Neuronal stem cell (in vitro differentiated cells): ENCODE measurements around the gene ENAM.
"Not testable (repeated sequence)": the region's sequence is repeated elsewhere in the genome, so short reads cannot be mapped to it uniquely, and the experiment has no call there.

Experiments used
- DNase-seq: peaks from one replicate; pipeline ENCODE4 v3.0.0-alpha.2; 2013; ENCODE audit warnings: low spot score
- H2AFZ ChIP-seq: one replicate; pipeline ENCODE4 v1.6.1; 2013; ENCODE audit warnings: mild to moderate bottlenecking, low read length, inconsistent platforms
- H2AK5ac ChIP-seq: 2 replicates; pipeline ENCODE4 v1.6.1; 2013; ENCODE audit warnings: low read depth, mild to moderate bottlenecking, inconsistent platforms, low read length, moderate library complexity, mixed read lengths
- H2BK120ac ChIP-seq: 2 replicates; pipeline ENCODE4 v1.6.1; 2013; ENCODE audit warnings: low read depth, mild to moderate bottlenecking, inconsistent platforms, low read length, moderate library complexity, mixed read lengths
- H2BK12ac ChIP-seq: one replicate; pipeline ENCODE4 v1.6.1; 2013; ENCODE audit warnings: low read length, inconsistent platforms
- H2BK15ac ChIP-seq: 2 replicates; pipeline ENCODE4 v1.6.1; 2013; ENCODE audit warnings: mild to moderate bottlenecking, low read length, inconsistent platforms, mixed read lengths
- H2BK5ac ChIP-seq: one replicate; pipeline ENCODE4 v1.6.1; 2013; ENCODE audit warnings: inconsistent platforms, mild to moderate bottlenecking, low read length, moderate library complexity
- H3K14ac ChIP-seq: one replicate; pipeline ENCODE4 v1.6.1; 2013; ENCODE audit warnings: low read length, inconsistent platforms
- H3K18ac ChIP-seq: 2 replicates; pipeline ENCODE4 v1.6.1; 2013; ENCODE audit warnings: low read length, inconsistent platforms
- H3K23ac ChIP-seq: 2 replicates; pipeline ENCODE4 v1.6.1; 2013; ENCODE audit warnings: low read depth, mild to moderate bottlenecking, mixed read lengths, low read length, inconsistent platforms; ENCODE audit not compliant: poor library complexity
- H3K27ac ChIP-seq: replicated peaks from 3 replicates; pipeline ENCODE4 v1.5.1; 2013; ENCODE audit warnings: low read length, inconsistent platforms
- H3K27me3 ChIP-seq, 3 experiments: 2 replicates each; pipeline ENCODE4 v1.6.1; 2013; ENCODE audit warnings: low read length in 3 of 3, mild to moderate bottlenecking in 2 of 3, inconsistent platforms in 1 of 3, low read depth in 1 of 3, mixed read lengths in 1 of 3, moderate library complexity in 1 of 3; ENCODE audit not compliant: control insufficient read depth in 3 of 3, insufficient read depth in 3 of 3
- H3K36me3 ChIP-seq, 2 donors: replicated peaks in 1 of 2; 2 replicates each; pipeline ENCODE4 v1.6.1; 2013; ENCODE audit warnings: low read length in 2 of 2; ENCODE audit not compliant: control insufficient read depth in 2 of 2, insufficient read depth in 2 of 2
- H3K4ac ChIP-seq: 2 replicates; pipeline ENCODE4 v1.6.1; 2013; ENCODE audit warnings: inconsistent platforms, mild to moderate bottlenecking, low read length, moderate library complexity
- H3K4me1 ChIP-seq, 2 donors: 1 replicate in 1 of 2; 2 replicates in 1 of 2; pipeline ENCODE4 v1.6.1; 2013; ENCODE audit warnings: low read length in 2 of 2, low read depth in 1 of 2; ENCODE audit not compliant: control insufficient read depth in 2 of 2, insufficient read depth in 1 of 2
- H3K4me2 ChIP-seq: one replicate; pipeline ENCODE4 v1.6.1; 2013; ENCODE audit warnings: mild to moderate bottlenecking, low read length, inconsistent platforms; ENCODE audit not compliant: insufficient read depth, poor library complexity, severe bottlenecking
- H3K4me3 ChIP-seq, 2 donors: 2 replicates each; pipeline ENCODE4 v1.5.1; 2013; ENCODE audit warnings: low read length in 2 of 2, mild to moderate bottlenecking in 2 of 2, inconsistent platforms in 1 of 2, moderate library complexity in 1 of 2
- H3K79me1 ChIP-seq: one replicate; pipeline ENCODE4 v1.6.1; 2013; ENCODE audit warnings: low read depth, mild to moderate bottlenecking, inconsistent platforms, low read length, moderate library complexity
- H3K9ac ChIP-seq: one replicate; pipeline ENCODE4 v1.6.1; 2013; ENCODE audit warnings: mild to moderate bottlenecking, low read depth, low read length, inconsistent platforms; ENCODE audit not compliant: poor library complexity
- H3K9me3 ChIP-seq, 2 donors: replicated peaks in 1 of 2; 2 replicates each; pipeline versions ENCODE3 to v1.6.1; 2013; ENCODE audit warnings: low read length in 2 of 2, mild to moderate bottlenecking in 2 of 2, inconsistent platforms in 1 of 2, low read depth in 1 of 2, mixed read lengths in 1 of 2, moderate library complexity in 1 of 2; ENCODE audit not compliant: control insufficient read depth in 2 of 2, insufficient read depth in 1 of 2
- H4K8ac ChIP-seq: one replicate; pipeline ENCODE4 v1.6.1; 2013; ENCODE audit warnings: low read depth, mild to moderate bottlenecking, inconsistent platforms, low read length, moderate library complexity
- H4K91ac ChIP-seq: one replicate; pipeline ENCODE4 v1.6.1; 2013; ENCODE audit warnings: low read length, low read depth, mild to moderate bottlenecking, inconsistent platforms; ENCODE audit not compliant: poor library complexity
- WGBS, 2 donors: extraction: QIAGEN DNeasy Blood & Tissue Kit; methylation state at CpG; one replicate each; pipeline ENCODE4 v1.1.7; 2013; ENCODE audit warnings: missing lambda C conversion rate in 2 of 2, mixed read lengths in 1 of 2; ENCODE audit not compliant: insufficient read length in 2 of 2, insufficient replicate concordance in 1 of 2; ENCODE audit errors: extremely low coverage in 2 of 2; 5-methylcytosine and 5-hydroxymethylcytosine counted together

ENAM gene

DNA sequence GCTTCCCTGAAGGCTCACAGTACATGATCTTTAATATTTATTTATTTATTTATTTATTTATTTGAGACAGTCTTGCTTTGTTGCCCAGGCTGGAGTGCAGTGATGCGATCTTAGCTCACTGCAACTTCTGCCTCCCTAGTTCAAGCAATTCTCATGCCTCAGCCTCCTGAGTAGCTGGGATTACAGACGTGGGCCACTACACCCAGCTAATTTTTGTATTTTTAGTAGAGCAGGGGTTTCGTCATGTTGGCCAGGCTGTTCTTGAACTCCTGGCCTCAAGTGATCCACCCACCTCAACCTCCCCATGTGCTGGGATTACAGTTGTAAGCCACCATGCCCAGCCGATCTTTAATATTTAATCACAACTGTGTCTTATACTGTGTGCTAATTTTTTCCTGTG is 22.2 kb downstream of the ENAM start:
- H4K8ac ChIP-seq, H3K9me3 ChIP-seq, H2BK15ac ChIP-seq, H3K79me1 ChIP-seq, H3K4ac ChIP-seq, H3K27ac ChIP-seq, DNase-seq, H3K4me2 ChIP-seq, H3K4me3 ChIP-seq, H2AK5ac ChIP-seq, H3K18ac ChIP-seq, H3K4me1 ChIP-seq, H3K27me3 ChIP-seq, H3K9ac ChIP-seq, H3K36me3 ChIP-seq, H2BK120ac ChIP-seq, H3K14ac ChIP-seq, H2BK5ac ChIP-seq, H2BK12ac ChIP-seq, H2AFZ ChIP-seq, H3K23ac ChIP-seq, H4K91ac ChIP-seq: not testable (repeated sequence)
- WGBS, 2 donors, result no CpG with 5 or more reads among the region's 4 CpGs

GRCh38 chr4:70651864-70652506 is 23.4 kb downstream of the ENAM start:
- H2AK5ac ChIP-seq, result no peak overlapping the region
- H3K9me3 ChIP-seq, result no peaks in the 10 kb centered on the region
- no peak overlapping the region for H3K23ac ChIP-seq
- H2BK120ac ChIP-seq, result no peak overlapping the region
- H2BK5ac ChIP-seq, result no peak overlapping the region
- no peak overlapping the region for H4K91ac ChIP-seq
- H3K27ac ChIP-seq, result no peak overlapping the region
- no peak overlapping the region for H3K14ac ChIP-seq
- H2AFZ ChIP-seq, result peak overlapping the region; percentile 73
- no peak overlapping the region for H4K8ac ChIP-seq
- H2BK15ac ChIP-seq, result no peak overlapping the region
- no peak overlapping the region for H2BK12ac ChIP-seq
- H3K4me3 ChIP-seq, result no peak overlapping the region
- peaks cover 0 to 3% (median 0%) of the 10 kb centered on the region in 3 experiments for H3K27me3 ChIP-seq
- WGBS, 2 donors, result no CpG with 5 or more reads among the region's 4 CpGs
- H3K4me1 ChIP-seq, result no peaks in the 10 kb centered on the region
- H3K4me2 ChIP-seq, result no peak overlapping the region
- no peaks in the 10 kb centered on the region for H3K79me1 ChIP-seq
- H3K18ac ChIP-seq, result no peak overlapping the region
- no peak overlapping the region for H3K9ac ChIP-seq
- no peak overlapping the region for H3K4ac ChIP-seq
- peak; percentile 1 for DNase-seq
- H3K36me3 ChIP-seq, result no peaks in the 10 kb centered on the region

GRCh38 chr4:70654605-70655011 is 26.1 kb downstream of the ENAM start:
- Histone ChIP-seq H4K8ac (no peak overlapping the region), H3K79me1 (no peaks in the 10 kb centered on the region), H2AK5ac (no peak overlapping the region), H3K23ac (no peak overlapping the region), H3K36me3 (no peaks in the 10 kb centered on the region), H3K27ac (no peak overlapping the region), H2BK15ac (no peak overlapping the region), H3K18ac (no peak overlapping the region), H3K4me3 (no peak overlapping the region), H2BK5ac (no peak overlapping the region), H3K4ac (no peak overlapping the region), H3K14ac (no peak overlapping the region), H2BK120ac (no peak overlapping the region), H2AFZ (no peak overlapping the region), H3K9ac (no peak overlapping the region), H3K27me3 (peaks cover 0 to 3% (median 0%) of the 10 kb centered on the region in 3 experiments), H3K9me3 (no peaks in the 10 kb centered on the region), H3K4me1 (no peaks in the 10 kb centered on the region), H2BK12ac (no peak overlapping the region), H4K91ac (no peak overlapping the region), H3K4me2 (no peak overlapping the region)
- DNase-seq, result no peak
- no CpG with 5 or more reads among the region's 5 CpGs for WGBS, 2 donors

- Histone ChIP-seq H2AK5ac (no peak overlapping the region), H2BK5ac (no peak overlapping the region), H2BK15ac (no peak overlapping the region), H3K23ac (no peak overlapping the region), H3K4me3 (no peak overlapping the region), H3K36me3 (no peaks in the 10 kb centered on the region), H3K4me2 (no peak overlapping the region), H3K18ac (no peak overlapping the region), H3K14ac (no peak overlapping the region), H3K9ac (no peak overlapping the region), H3K4me1 (no peaks in the 10 kb centered on the region), H3K4ac (no peak overlapping the region), H2AFZ (no peak overlapping the region), H4K8ac (no peak overlapping the region), H3K9me3 (no peaks in the 10 kb centered on the region), H2BK120ac (no peak overlapping the region), H3K27me3 (no peaks in the 10 kb centered on the region), H3K27ac (no peak overlapping the region), H3K79me1 (no peaks in the 10 kb centered on the region), H2BK12ac (no peak overlapping the region), H4K91ac (no peak overlapping the region)
- DNase-seq, result no peak
- WGBS, 2 donors, result 100% methylated on average over 1 of the region's 5 CpGs; no CpG with 5 or more reads in 1 of the 2 donors
Measured at GRCh38 chr4:70657326-70657725, 28.8 kb downstream of the ENAM start.
